ENCODE results near the gene LIX1. TPM values are rescaled to one million over a fixed set of nuclear protein-coding genes. Genes with fewer than 3 reads are reported as not detected.

The LIX1 gene
- total RNA-seq, 1 donor from 2014 or later: 164 TPM

DNA sequence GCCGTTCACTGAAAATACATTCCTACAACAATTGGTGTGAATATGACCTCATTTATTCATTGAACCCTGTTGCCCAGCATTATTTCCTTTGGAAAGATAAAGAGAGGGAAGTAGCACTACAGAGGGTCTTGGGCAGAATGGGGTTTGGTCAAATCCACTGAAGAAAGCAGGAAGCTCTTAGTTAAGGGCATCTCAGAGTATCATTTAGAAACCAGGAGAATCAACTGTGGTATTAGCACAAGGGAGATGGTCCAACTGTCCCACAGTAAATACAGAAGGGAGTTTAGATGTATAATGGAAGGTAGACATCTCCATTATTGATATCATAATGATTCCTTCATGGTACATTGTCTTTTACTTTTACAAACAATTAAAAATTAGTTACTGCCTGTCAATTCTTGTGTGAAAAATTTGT is 47.1 kb downstream of the LIX1 start:
- H3K36me3 Mint-ChIP-seq: peaks cover 39% of the 10 kb centered on the region

DNA sequence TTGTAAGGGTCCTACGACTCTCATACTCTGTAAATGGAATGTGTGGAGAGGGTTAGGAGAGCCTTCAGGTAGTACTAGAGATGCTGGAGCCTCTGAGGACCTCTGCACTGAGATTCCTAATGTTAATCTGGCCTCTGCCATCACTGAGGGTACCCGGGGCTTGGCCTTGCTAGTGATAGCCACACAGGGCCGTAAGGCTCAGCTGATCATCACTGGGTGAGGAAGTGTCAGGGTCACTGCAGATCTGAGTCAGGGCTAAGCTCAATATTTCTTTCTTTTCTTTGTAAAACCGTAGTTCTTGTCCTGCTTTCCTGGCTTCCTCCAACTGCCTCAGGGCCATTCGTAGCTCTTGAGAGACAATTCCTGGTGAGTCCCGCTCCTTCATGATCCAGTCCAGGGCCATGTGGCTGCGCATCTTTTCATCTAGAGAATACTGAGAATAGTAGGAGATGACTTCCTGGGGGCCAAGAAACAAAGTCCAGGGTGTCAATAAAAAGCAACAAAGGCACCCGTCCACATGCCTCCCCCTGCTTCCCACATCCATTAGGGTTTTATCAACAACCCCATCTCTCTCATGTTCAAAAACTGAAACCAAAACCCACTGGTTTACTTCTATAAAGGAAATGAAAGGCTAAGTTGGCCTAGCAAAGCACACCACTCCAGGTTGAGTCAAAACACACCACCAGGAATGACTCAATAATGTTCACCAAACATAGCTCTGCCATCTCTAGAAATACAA is 47.7 kb downstream of the LIX1 start:
- H3K27ac Mint-ChIP-seq: no peak overlapping the region
- Histone ChIP-seq H3K4me3 (no peak overlapping the region), H4K20me1 (ENCODE audit: low read depth) (peaks cover 6% of the 10 kb centered on the region), H3F3A (ENCODE audit: low read depth) (peaks cover 17% of the 10 kb centered on the region), H3K4me1 (peaks cover 15% of the 10 kb centered on the region), H3K9me3 (ENCODE audit: low read depth) (no peaks in the 10 kb centered on the region), H3K27ac (no peak overlapping the region), H3K79me2 (ENCODE audit: low read depth) (no peaks in the 10 kb centered on the region), H3K4me2 (no peak overlapping the region), H3K36me3 (peaks cover 4% of the 10 kb centered on the region), H2AFZ (replicated peaks) (no peak overlapping the region), H3K27me3 (no peaks in the 10 kb centered on the region), H3K9ac (no peak overlapping the region)
- H3K27me3 Mint-ChIP-seq (ENCODE audit: insufficient read depth, low read depth): no peaks in the 10 kb centered on the region
- no peak overlapping the region for H3K4me3 Mint-ChIP-seq
- TF ChIP-seq EZH2phosphoT487 (IDR thresholded peaks at IDR 0.05) (no peak), EZH2 (IDR thresholded peaks at IDR 0.05) (no peak)
- peaks cover 13% of the 10 kb centered on the region for H3K4me1 Mint-ChIP-seq
- peaks cover 39% of the 10 kb centered on the region for H3K36me3 Mint-ChIP-seq
- no peak for DNase-seq (ENCODE audit: low spot score)
- no peaks in the 10 kb centered on the region for H3K9me3 Mint-ChIP-seq

More for the DNA sequence above, 47.1 kb downstream of the LIX1 start:
- Histone ChIP-seq H3K9me3 (ENCODE audit: low read depth) (no peaks in the 10 kb centered on the region), H3K27me3 (no peaks in the 10 kb centered on the region), H3K79me2 (ENCODE audit: low read depth) (no peaks in the 10 kb centered on the region), H3K4me1 (peaks cover 15% of the 10 kb centered on the region), H3K4me3 (no peak overlapping the region), H3K27ac (no peak overlapping the region), H3K4me2 (no peak overlapping the region), H2AFZ (replicated peaks) (no peak overlapping the region), H4K20me1 (ENCODE audit: low read depth) (peaks cover 6% of the 10 kb centered on the region), H3F3A (ENCODE audit: low read depth) (peaks cover 17% of the 10 kb centered on the region), H3K36me3 (peaks cover 4% of the 10 kb centered on the region), H3K9ac (no peak overlapping the region)
- DNase-seq (ENCODE audit: low spot score): no peak
- no peaks in the 10 kb centered on the region for H3K9me3 Mint-ChIP-seq
- peaks cover 13% of the 10 kb centered on the region for H3K4me1 Mint-ChIP-seq
- TF ChIP-seq, protein P1, sequence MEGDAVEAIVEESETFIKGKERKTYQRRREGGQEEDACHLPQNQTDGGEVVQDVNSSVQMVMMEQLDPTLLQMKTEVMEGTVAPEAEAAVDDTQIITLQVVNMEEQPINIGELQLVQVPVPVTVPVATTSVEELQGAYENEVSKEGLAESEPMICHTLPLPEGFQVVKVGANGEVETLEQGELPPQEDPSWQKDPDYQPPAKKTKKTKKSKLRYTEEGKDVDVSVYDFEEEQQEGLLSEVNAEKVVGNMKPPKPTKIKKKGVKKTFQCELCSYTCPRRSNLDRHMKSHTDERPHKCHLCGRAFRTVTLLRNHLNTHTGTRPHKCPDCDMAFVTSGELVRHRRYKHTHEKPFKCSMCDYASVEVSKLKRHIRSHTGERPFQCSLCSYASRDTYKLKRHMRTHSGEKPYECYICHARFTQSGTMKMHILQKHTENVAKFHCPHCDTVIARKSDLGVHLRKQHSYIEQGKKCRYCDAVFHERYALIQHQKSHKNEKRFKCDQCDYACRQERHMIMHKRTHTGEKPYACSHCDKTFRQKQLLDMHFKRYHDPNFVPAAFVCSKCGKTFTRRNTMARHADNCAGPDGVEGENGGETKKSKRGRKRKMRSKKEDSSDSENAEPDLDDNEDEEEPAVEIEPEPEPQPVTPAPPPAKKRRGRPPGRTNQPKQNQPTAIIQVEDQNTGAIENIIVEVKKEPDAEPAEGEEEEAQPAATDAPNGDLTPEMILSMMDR (IDR thresholded peaks at IDR 0.05): no peak
- TF ChIP-seq EZH2 (IDR thresholded peaks at IDR 0.05) (no peak), EZH2phosphoT487 (IDR thresholded peaks at IDR 0.05) (no peak)
- no peaks in the 10 kb centered on the region for H3K27me3 Mint-ChIP-seq (ENCODE audit: insufficient read depth, low read depth)
- H3K27ac Mint-ChIP-seq: no peak overlapping the region
- H3K4me3 Mint-ChIP-seq: no peak overlapping the region

DNA sequence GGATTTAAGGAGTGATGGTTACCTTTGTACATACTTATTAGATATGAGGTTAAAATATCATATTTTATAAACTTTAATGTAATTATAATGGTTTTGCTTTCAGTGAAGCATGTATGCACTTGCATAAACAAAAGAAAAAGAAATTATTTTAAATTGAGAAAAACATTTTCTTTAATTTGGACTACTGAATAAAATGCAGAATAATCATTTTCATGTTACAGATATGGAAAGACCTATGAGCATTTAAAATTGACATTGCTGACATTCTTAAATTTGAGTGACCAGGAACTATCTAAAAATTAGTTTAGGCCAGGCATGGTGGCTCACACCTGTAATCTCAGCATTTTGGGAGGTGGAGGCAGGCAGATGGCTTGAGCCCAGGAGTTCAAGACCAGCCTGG is 49.2 kb downstream of the LIX1 start:
- H3K4me1 ChIP-seq: peaks cover 5% of the 10 kb centered on the region
- DNase-seq (ENCODE audit: low spot score): no peak
- peaks cover 4% of the 10 kb centered on the region for H3K36me3 ChIP-seq
- no peaks in the 10 kb centered on the region for H3K27me3 Mint-ChIP-seq (ENCODE audit: insufficient read depth, low read depth)
- no peaks in the 10 kb centered on the region for H3K79me2 ChIP-seq (ENCODE audit: low read depth)
- no peak overlapping the region for H3K4me3 Mint-ChIP-seq
- peaks cover 10% of the 10 kb centered on the region for H3K4me1 Mint-ChIP-seq
- H3K27ac Mint-ChIP-seq: no peak overlapping the region
- H3F3A ChIP-seq (ENCODE audit: low read depth): peaks cover 12% of the 10 kb centered on the region
- no peak overlapping the region for H3K4me3 ChIP-seq
- TF ChIP-seq EZH2 (IDR thresholded peaks at IDR 0.05) (no peak), EZH2phosphoT487 (IDR thresholded peaks at IDR 0.05) (no peak)
- TF ChIP-seq, protein P1 (IDR thresholded peaks at IDR 0.05): no peak
- H3K9me3 ChIP-seq (ENCODE audit: low read depth): no peaks in the 10 kb centered on the region
- H3K27me3 ChIP-seq: no peaks in the 10 kb centered on the region
- H3K9ac ChIP-seq: no peak overlapping the region
- no peak overlapping the region for H2AFZ ChIP-seq (replicated peaks)
- H3K36me3 Mint-ChIP-seq: peaks cover 36% of the 10 kb centered on the region
- H3K27ac ChIP-seq: no peak overlapping the region
- no peaks in the 10 kb centered on the region for H3K9me3 Mint-ChIP-seq
- H4K20me1 ChIP-seq (ENCODE audit: low read depth): peaks cover 4% of the 10 kb centered on the region
- no peak overlapping the region for H3K4me2 ChIP-seq

DNA sequence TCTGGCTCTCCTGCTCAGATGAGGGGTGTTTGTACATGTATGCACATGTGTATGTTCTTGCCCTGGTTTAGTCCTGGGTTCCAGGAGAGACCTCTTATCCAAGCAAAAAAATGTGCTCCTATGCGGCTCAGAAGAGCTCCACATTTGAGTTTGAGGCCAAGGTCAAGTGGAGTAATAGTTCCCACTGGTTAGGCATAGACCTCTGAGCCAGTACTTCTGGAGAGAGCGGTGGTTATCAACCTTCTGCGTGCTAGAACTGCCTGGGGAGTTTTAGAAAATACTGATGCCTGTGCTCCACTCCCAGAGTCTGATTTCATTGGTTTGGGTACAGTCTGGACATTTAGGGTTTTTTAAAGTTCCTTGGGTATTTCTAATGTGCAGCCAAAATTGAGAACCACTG is 51.5 kb downstream of the LIX1 start:
- Histone ChIP-seq H3K9ac (no peak overlapping the region), H3K4me3 (no peak overlapping the region), H3K9me3 (ENCODE audit: low read depth) (no peaks in the 10 kb centered on the region), H3K36me3 (no peaks in the 10 kb centered on the region), H3K4me2 (no peak overlapping the region), H3K27ac (no peak overlapping the region), H3K27me3 (no peaks in the 10 kb centered on the region), H2AFZ (replicated peaks) (no peak overlapping the region), H3K79me2 (ENCODE audit: low read depth) (no peaks in the 10 kb centered on the region), H4K20me1 (ENCODE audit: low read depth) (no peaks in the 10 kb centered on the region), H3K4me1 (no peaks in the 10 kb centered on the region), H3F3A (ENCODE audit: low read depth) (peaks cover 10% of the 10 kb centered on the region)
- Mint-ChIP-seq H3K4me3 (no peak overlapping the region), H3K27ac (no peak overlapping the region), H3K9me3 (no peaks in the 10 kb centered on the region), H3K27me3 (ENCODE audit: insufficient read depth, low read depth) (no peaks in the 10 kb centered on the region), H3K4me1 (peaks cover 2% of the 10 kb centered on the region), H3K36me3 (peaks cover 22% of the 10 kb centered on the region)
- DNase-seq (ENCODE audit: low spot score): no peak
- TF ChIP-seq EZH2 (IDR thresholded peaks at IDR 0.05) (no peak), EZH2phosphoT487 (IDR thresholded peaks at IDR 0.05) (no peak)
- TF ChIP-seq, protein P1 (IDR thresholded peaks at IDR 0.05): no peak
